Measurements from ENCODE around the gene RSRC1.

GRCh38 chr3:158160958-158161357 lies 51.1 kb downstream of the RSRC1 start:
- TF ChIP-seq CTCF (IDR thresholded peaks at IDR 0.05 in 8 of 11, conservative IDR thresholded peaks at IDR 0.05 in 3 of 11) = no peak
- TF ChIP-seq POLR2AphosphoS5 (IDR thresholded peaks at IDR 0.05) = no peak

All from spleen (tissue), 7 donors.